Endothelial cell of umbilical vein (primary cell): Measurements from ENCODE around the gene HTRA2. TPM values are rescaled to one million over a fixed set of nuclear protein-coding genes. Genes with fewer than 3 reads are reported as not detected.

ENCODE experiments used
- Bru-seq: library from RNA; stranded (reverse); fragments of 400-500 nt; gene quantifications from one replicate; lab custom pipeline; 2021; lab: Mats Ljungman, UMichigan
- BruChase-seq, 2 experiments: library from RNA; stranded (reverse); fragments of 400-500 nt; gene quantifications; one replicate each; lab custom pipeline; 2021; lab: Mats Ljungman, UMichigan
- BruUV-seq: library from RNA; stranded (reverse); fragments of 400-500 nt; replicated peaks from 2 replicates; lab custom pipeline; 2021; lab: Mats Ljungman, UMichigan
- CTCF ChIA-PET: fragments of 300-600, 350-600 bp; sonication (Branson Sonifier 250); formaldehyde crosslinking; loops from one replicate; lab custom pipeline; 2021; ENCODE audit warnings: antibody characterized with exemption, inconsistent platforms; lab: Charles Lee
- POLR2A ChIA-PET: fragments of 300-600, 350-600 bp; sonication (Branson Sonifier 250); formaldehyde crosslinking; loops from one replicate; lab custom pipeline; 2021; ENCODE audit warnings: antibody characterized with exemption, inconsistent platforms; lab: Charles Lee
- DNase-seq: peaks from one replicate; pipeline ENCODE4 v3.0.0-alpha.2; 2011; ENCODE audit warnings: low read depth, low spot score
- FAIRE-seq: peaks from 2 replicates; lab custom pipeline; 2011; peaks lifted over from hg19 to GRCh38; lab: Jason Lieb, UNC
- H2AFZ ChIP-seq: 2 replicates; pipeline ENCODE4 v1.6.0; 2012; ENCODE audit warnings: low read depth, low read length, control low read depth, inconsistent platforms
- H3K27ac ChIP-seq: 2 replicates; pipeline ENCODE4 v1.5.1; 2011; ENCODE audit warnings: low read depth, mild to moderate bottlenecking, control low read depth, low read length, moderate library complexity; ENCODE audit not compliant: insufficient read depth
- H3K27me3 ChIP-seq, 2 experiments: 2 replicates each; pipeline versions ENCODE4 v1.6.0 to v1.6.1; 2011; ENCODE audit warnings: low read length in 2 of 2, mixed read lengths in 1 of 2; ENCODE audit not compliant: control insufficient read depth in 2 of 2, insufficient read depth in 2 of 2
- H3K36me3 ChIP-seq, 2 experiments: 2 replicates in 1 of 2; 3 replicates in 1 of 2; pipeline ENCODE4 v1.5.1; 2011; ENCODE audit warnings: low read length in 2 of 2, mild to moderate bottlenecking in 1 of 2, moderate library complexity in 1 of 2; ENCODE audit not compliant: control insufficient read depth in 2 of 2, insufficient read depth in 2 of 2; ENCODE audit errors: extremely low read depth in 1 of 2
- H3K4me1 ChIP-seq: 3 replicates; pipeline ENCODE4 v1.5.1; 2011; ENCODE audit warnings: mild to moderate bottlenecking, low read length; ENCODE audit not compliant: control insufficient read depth, insufficient read depth; ENCODE audit errors: extremely low read depth
- H3K4me2 ChIP-seq: 2 replicates; pipeline ENCODE4 v1.6.1; 2011; ENCODE audit warnings: low read length, control low read depth, mixed read lengths; ENCODE audit not compliant: insufficient read depth
- H3K4me3 ChIP-seq, 3 experiments: fragments of 200-600 bp in 1 of 3; sonication (generic), shearing (Covaris generic) in 1 of 3; replicated peaks in 1 of 3; 2 replicates each; pipeline ENCODE4 v1.5.1; 2011 to 2016; ENCODE audit warnings: control low read depth in 3 of 3, low read length in 3 of 3, mild to moderate bottlenecking in 2 of 3, inconsistent platforms in 1 of 3, low read depth in 1 of 3, moderate library complexity in 1 of 3; ENCODE audit not compliant: insufficient read depth in 1 of 3
- H3K79me2 ChIP-seq: 2 replicates; pipeline ENCODE4 v1.6.0; 2012; ENCODE audit warnings: low read length, inconsistent platforms; ENCODE audit not compliant: control insufficient read depth, insufficient read depth
- H3K9ac ChIP-seq: replicated peaks from 2 replicates; pipeline ENCODE3; 2011; ENCODE audit warnings: low read length, control low read depth; ENCODE audit not compliant: insufficient read depth; ENCODE audit errors: extremely low read depth
- H3K9me1 ChIP-seq: replicated peaks from 3 replicates; pipeline ENCODE4 v1.6.0; 2011; ENCODE audit warnings: mild to moderate bottlenecking, low read length; ENCODE audit not compliant: control insufficient read depth, insufficient read depth; ENCODE audit errors: extremely low read depth
- H3K9me3 ChIP-seq: replicated peaks from 2 replicates; pipeline ENCODE4 v1.5.1; 2012; ENCODE audit warnings: low read length, inconsistent platforms; ENCODE audit not compliant: control insufficient read depth, insufficient read depth
- H4K20me1 ChIP-seq: replicated peaks from 2 replicates; pipeline ENCODE3; 2011; ENCODE audit warnings: mild to moderate bottlenecking, low read length; ENCODE audit not compliant: control insufficient read depth, insufficient read depth; ENCODE audit errors: extremely low read depth
- EZH2 ChIP-seq: IDR thresholded peaks from 2 replicates; pipeline ENCODE4 v1.6.1; 2012; ENCODE audit warnings: borderline replicate concordance, low read depth, mild to moderate bottlenecking, moderate library complexity, low read length, inconsistent platforms; ENCODE audit not compliant: severe bottlenecking
- POLR2A ChIP-seq: IDR thresholded peaks from 2 replicates; pipeline ENCODE4 v1.6.1; 2012; ENCODE audit warnings: low read depth, mild to moderate bottlenecking, control low read depth, low read length
- POLR2AphosphoS5 ChIP-seq: IDR thresholded peaks from 2 replicates; pipeline ENCODE4 v1.6.1; 2012; ENCODE audit warnings: low read depth, mild to moderate bottlenecking, control low read depth, low read length, moderate library complexity; ENCODE audit not compliant: insufficient read depth
- dilution Hi-C: fragments of 300-500 bp; cut with MboI; formaldehyde crosslinking; loops from one replicate; pipeline ENCODE4 v1.15.0; 2019; ENCODE audit warnings: low sequenced_read_pairs; ENCODE audit not compliant: extremely low pct_ligation_motif_present
- intact Hi-C: fragments of 100-400 bp; cut with micrococcal nuclease; formaldehyde crosslinking; loops from one replicate; pipeline ENCODE4 v1.10.0; 2022
- long read RNA-seq: library from polyadenylated mRNA; stranded (forward); transcript quantifications from one replicate; pipeline ENCODE4 v2.0.0, GENCODE V29; 2021
- polyA minus RNA-seq, 3 experiments: library from RNA; depleted of rRNA, polyadenylated mRNA; stranded (reverse); fragments of >200 nt; gene quantifications; 1 replicate in 1 of 3; 2 replicates in 2 of 3; pipeline ENCODE4 v1.2.3, GENCODE V29; 2011
- polyA plus RNA-seq, 4 experiments: library from polyadenylated mRNA; depleted of rRNA in 3 of 4; stranded (reverse) in 3 of 4; unstranded in 1 of 4; fragments of >200 nt; gene quantifications; 2 replicates each; pipeline versions ENCODE4 v1.2.1 to v1.2.3, GENCODE V29; 2011 to 2012; ENCODE audit warnings: missing spikeins in 1 of 4
- total RNA-seq: library from RNA; stranded (reverse); gene quantifications from 2 replicates; pipeline ENCODE4 v1.2.3, GENCODE V29; 2021

The HTRA2 gene
- 32.6 and 34.3 TPM in 2 replicates for total RNA-seq
- polyA plus RNA-seq: 52.8 and 54.1 TPM in 2 replicates
- polyA plus RNA-seq (2011; cell fraction: cytosol; rRNA removed): 40.1 and 41.8 TPM in 2 replicates
- 75.8 and 82.4 TPM in 2 replicates for polyA plus RNA-seq (2011; cell fraction: nucleus; rRNA removed)
- 36.4 and 39.5 TPM in 2 replicates for polyA plus RNA-seq (2012)
- polyA minus RNA-seq: 40.2 and 45.8 TPM in 2 replicates
- 19.7 TPM for polyA minus RNA-seq (2011; cell fraction: cytosol; rRNA and poly(A)+ RNA removed)
- 12.8 and 15.3 TPM in 2 replicates for polyA minus RNA-seq (2011; cell fraction: nucleus; rRNA and poly(A)+ RNA removed)
- percentile 61 among the genes with signal in this experiment for Bru-seq, nascent RNA
- percentile 71 among the genes with signal in this experiment for BruChase-seq, experiment 1, labeled RNA remaining after a 6-hour chase
- BruChase-seq, experiment 2, labeled RNA remaining after a 2-hour chase: percentile 65 among the genes with signal in this experiment
- long read RNA-seq, transcript HTRA2-201 (8 exons, 2,370 nt): major isoform, 50 of 81 reads
- long read RNA-seq, partial matches to known transcripts: 8 of 81 reads
- long read RNA-seq, other reads (novel, unspliced or antisense): 12 of 81 reads

- Histone ChIP-seq H3K9ac (peak within 1 kb of the TSS; percentile 78), H3K27me3 (no peaks in the 10 kb centered on the region), H3K9me1 (no peaks in the 10 kb centered on the region), H2AFZ (peak within 1 kb of the TSS; percentile 84), H3K4me3 (peak within 1 kb of the TSS; percentile 77 to 90 (median 81)), H3K9me3 (no peaks in the 10 kb centered on the region), H3K36me3 (peaks cover 6 to 26% of the 10 kb centered on the region in 2 experiments), H3K4me1 (peaks cover 20% of the 10 kb centered on the region), H3K79me2 (peaks cover 19% of the 10 kb centered on the region), H4K20me1 (no peaks in the 10 kb centered on the region), H3K27ac (peak within 1 kb of the TSS; percentile 74), H3K4me2 (peak within 1 kb of the TSS; percentile 89)
- POLR2A ChIA-PET: interaction anchor here (0.6 to 1.2 kb wide), 4 partner anchors 8 to 71 kb away, joined by 3 read pairs; partner anchors contain the start of genes LBX2 and WBP1
- peak; percentile 100 for FAIRE-seq
- peak; percentile 96 for TF ChIP-seq POLR2A
- peak; percentile 98 for TF ChIP-seq POLR2AphosphoS5
- no peak for TF ChIP-seq EZH2
- dilution Hi-C loops: no loop called here
- CTCF ChIA-PET: interaction anchor here (0.6 to 5.2 kb wide), 4 partner anchors 9 to 58 kb away, joined by 3 to 82 read pairs (median 5); partner anchors contain the start of genes CCDC142 and TTC31
- intact Hi-C loops: loop anchor here (1.0 to 5.0 kb wide), 11 partner anchors 13 to 793 kb away; partner anchors contain the start of genes DOK1, INO80B, LBX2 and PCGF1
- peak; percentile 97 for DNase-seq
- no TSS peak for BruUV-seq
Measured at GRCh38 chr2:74529357-74530238, at the start of gene HTRA2, which contains the start of gene AUP1. TSS of gene HTRA2 (plus strand) at chr2:74529933. CDS start at chr2:74530007, 74 bp downstream. TSS of gene AUP1 (minus strand) at chr2:74529706. CDS start at chr2:74529629, 77 bp downstream.
